ENCODE measurements around the gene KRTAP3-3. TPM values are rescaled to one million over a fixed set of nuclear protein-coding genes. Genes with fewer than 3 reads are reported as not detected.

The KRTAP3-3 gene
- total RNA-seq, 1 experiment from 2014 or later = not detected

- no peaks in the 10 kb centered on the region for H3K27me3 ChIP-seq (replicated peaks; ENCODE audit: insufficient read depth, low read depth, low read length, poor library complexity)
- H3K4me1 ChIP-seq (ENCODE audit: insufficient read depth, low read length, poor library complexity, severe bottlenecking) = no peaks in the 10 kb centered on the region
- no peak overlapping the region for H3K4me3 ChIP-seq (ENCODE audit: low read depth, low read length, poor library complexity, severe bottlenecking)
- H3K9me3 ChIP-seq (ENCODE audit: low read depth, low read length, poor library complexity, severe bottlenecking) = no peaks in the 10 kb centered on the region
- no peak overlapping the region for H3K27ac ChIP-seq (ENCODE audit: low read depth, low read length, poor library complexity, severe bottlenecking)
- TF ChIP-seq EZH2 (IDR thresholded peaks at IDR 0.05; ENCODE audit: borderline replicate concordance, low read depth, low read length, poor library complexity, severe bottlenecking) (no peak), CTCF (conservative IDR thresholded peaks at IDR 0.05; ENCODE audit: low read depth, low read length) (no peak)
- CTCF ChIA-PET = no interaction called here
- no peaks in the 10 kb centered on the region for H3K36me3 ChIP-seq (ENCODE audit: insufficient read depth, low read length, poor library complexity, severe bottlenecking)
- POLR2A ChIA-PET (ENCODE audit: low non-redundant PET) = interaction anchor here (0.5 kb wide), 1 partner anchor 15 kb away, joined by 3 read pairs; no protein-coding TSS in a partner anchor
- intact Hi-C loops (cut with micrococcal nuclease; ENCODE audit: unreplicated experiment) = no loop called here
- BruUV-seq (replicated peaks) = no TSS peak
- no peak for DNase-seq (ENCODE audit: low spot score)
These were observed 25.5 kb upstream of the KRTAP3-3 start for GRCh38 chr17:41019415-41019814.

- Histone ChIP-seq H3K9me3 (ENCODE audit: low read depth, low read length, poor library complexity, severe bottlenecking) (no peaks in the 10 kb centered on the region), H3K4me3 (ENCODE audit: low read depth, low read length, poor library complexity, severe bottlenecking) (no peak overlapping the region), H3K4me1 (ENCODE audit: insufficient read depth, low read length, poor library complexity, severe bottlenecking) (no peaks in the 10 kb centered on the region), H3K36me3 (ENCODE audit: insufficient read depth, low read length, poor library complexity, severe bottlenecking) (no peaks in the 10 kb centered on the region), H3K27ac (ENCODE audit: low read depth, low read length, poor library complexity, severe bottlenecking) (no peak overlapping the region), H3K27me3 (replicated peaks; ENCODE audit: insufficient read depth, low read depth, low read length, poor library complexity) (no peaks in the 10 kb centered on the region)
- BruUV-seq (replicated peaks) = no TSS peak
- intact Hi-C loops (cut with micrococcal nuclease; ENCODE audit: unreplicated experiment) = no loop called here
- POLR2A ChIA-PET (ENCODE audit: low non-redundant PET) = no interaction called here
- CTCF ChIA-PET = no interaction called here
- no peak for DNase-seq (ENCODE audit: low spot score)
- TF ChIP-seq CTCF (conservative IDR thresholded peaks at IDR 0.05; ENCODE audit: low read depth, low read length) = no peak
- TF ChIP-seq EZH2 (IDR thresholded peaks at IDR 0.05; ENCODE audit: borderline replicate concordance, low read depth, low read length, poor library complexity, severe bottlenecking) = no peak
These were observed 24.6 kb upstream of the KRTAP3-3 start for GRCh38 chr17:41018541-41018940.

DNA sequence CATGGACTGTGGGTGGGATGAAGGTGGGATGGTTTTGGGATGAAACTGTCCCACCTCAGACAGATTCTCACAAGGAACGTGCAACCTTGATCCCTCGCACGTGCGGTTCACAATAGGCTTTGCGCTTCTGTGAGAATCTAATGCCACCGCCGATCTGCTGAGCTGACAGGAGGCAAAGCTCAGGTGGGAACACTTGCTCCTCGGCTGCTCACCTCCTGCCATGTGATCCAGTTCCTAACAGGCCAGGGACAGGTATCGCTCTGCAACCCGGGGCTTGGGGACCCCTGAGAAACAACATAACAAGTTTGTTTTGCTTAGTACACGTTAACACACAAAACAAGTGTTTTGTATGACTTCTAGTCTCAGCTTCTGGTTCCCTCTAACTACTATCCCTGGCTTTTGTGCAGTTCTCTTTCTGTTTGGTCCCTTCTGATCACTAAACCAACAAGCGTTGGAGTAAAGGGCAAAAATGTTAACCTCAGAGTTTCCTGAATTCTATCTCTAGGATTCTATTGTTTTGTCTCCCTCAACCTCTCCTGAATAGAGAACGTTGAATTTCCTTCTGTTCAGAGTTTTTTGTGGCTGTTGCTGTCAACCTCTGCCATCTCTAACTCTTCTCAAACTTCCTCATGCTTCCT, 22.7 kb upstream of the KRTAP3-3 start:
- BruUV-seq (replicated peaks) = no TSS peak
- no peaks in the 10 kb centered on the region for H3K27me3 ChIP-seq (replicated peaks; ENCODE audit: insufficient read depth, low read depth, low read length, poor library complexity)
- H3K4me1 ChIP-seq (ENCODE audit: insufficient read depth, low read length, poor library complexity, severe bottlenecking) = no peaks in the 10 kb centered on the region
- H3K27ac ChIP-seq (ENCODE audit: low read depth, low read length, poor library complexity, severe bottlenecking) = no peak overlapping the region
- H3K36me3 ChIP-seq (ENCODE audit: insufficient read depth, low read length, poor library complexity, severe bottlenecking) = no peaks in the 10 kb centered on the region
- no peaks in the 10 kb centered on the region for H3K9me3 ChIP-seq (ENCODE audit: low read depth, low read length, poor library complexity, severe bottlenecking)
- ChIA-PET POLR2A (ENCODE audit: low non-redundant PET) (no interaction called here), CTCF (no interaction called here)
- no peak for DNase-seq (ENCODE audit: low spot score)
- TF ChIP-seq CTCF (conservative IDR thresholded peaks at IDR 0.05; ENCODE audit: low read depth, low read length) (no peak), EZH2 (IDR thresholded peaks at IDR 0.05; ENCODE audit: borderline replicate concordance, low read depth, low read length, poor library complexity, severe bottlenecking) (no peak)
- no peak overlapping the region for H3K4me3 ChIP-seq (ENCODE audit: low read depth, low read length, poor library complexity, severe bottlenecking)
- intact Hi-C loops (cut with micrococcal nuclease; ENCODE audit: unreplicated experiment) = no loop called here
